Adrenal gland (tissue), 12 donors: ENCODE measurements around the gene SMNDC1. TPM values are rescaled to one million over a fixed set of nuclear protein-coding genes. Genes with fewer than 3 reads are reported as not detected.

Source experiments
- DNase-seq, 7 donors: peaks; one replicate each; pipeline ENCODE4 v3.0.0-alpha.2; 2019 to 2020
- H3K27ac ChIP-seq, 5 donors: fragments of 200-600 bp; sonication (generic) in 4 of 5; 1 replicate in 3 of 5; 2 replicates in 2 of 5; pipeline versions ENCODE4 v1.5.1 to v1.8.0; 2016 to 2020; ENCODE audit warnings: mild to moderate bottlenecking in 1 of 5
- H3K27me3 ChIP-seq: fragments of 200-600 bp; 2 replicates; pipeline ENCODE4 v1.8.0; 2021
- H3K36me3 ChIP-seq, 2 donors: fragments of 200-600 bp; replicated peaks in 1 of 2; 1 replicate in 1 of 2; 2 replicates in 1 of 2; pipeline versions ENCODE4 v1.5.1 to v1.8.0; 2018 to 2022
- H3K4me1 ChIP-seq, 2 donors: fragments of 200-600 bp; replicated peaks in 1 of 2; 1 replicate in 1 of 2; 2 replicates in 1 of 2; pipeline versions ENCODE4 v1.5.1 to v1.8.0; 2018 to 2021
- H3K4me3 ChIP-seq, 4 donors: fragments of 200-600 bp; sonication (generic) in 3 of 4; one replicate each; pipeline ENCODE4 v1.5.1; 2016 to 2018
- H3K9me3 ChIP-seq, 3 donors: fragments of 200-600 bp; sonication (generic) in 1 of 3; replicated peaks in 1 of 3; 1 replicate in 2 of 3; 2 replicates in 1 of 3; pipeline versions ENCODE4 v1.5.1 to v1.8.0; 2016 to 2021
- CTCF ChIP-seq, 6 experiments: fragments of 450-650 bp in 4 of 6; fragments of 200-600 bp in 2 of 6; sonication (generic) in 1 of 6; IDR thresholded peaks; 1 replicate in 5 of 6; 2 replicates in 1 of 6; pipeline versions ENCODE4 v1.5.1 to v1.8.0; 2016 to 2021; ENCODE audit warnings: antibody characterized with exemption in 6 of 6, mild to moderate bottlenecking in 2 of 6, moderate library complexity in 1 of 6
- POLR2A ChIP-seq, 2 donors: fragments of 450-650 bp; IDR thresholded peaks; one replicate each; pipeline ENCODE4 v1.6.1; 2017; ENCODE audit warnings: antibody characterized with exemption in 2 of 2, mild to moderate bottlenecking in 2 of 2, moderate library complexity in 1 of 2
- WGBS, 4 donors: extraction: QIAGEN DNeasy Blood & Tissue Kit in 2 of 4; methylation state at CpG; one replicate each; pipeline versions ENCODE4 v1.1.5 to v1.1.7; 2013 to 2017; 5-methylcytosine and 5-hydroxymethylcytosine counted together
- intact Hi-C, 2 donors: fragments of 100-400 bp; cut with DNase I; formaldehyde crosslinking; loops; one replicate each; pipeline versions ENCODE4 v1.14.1 to v1.15.0; 2022 to 2023
- polyA plus RNA-seq, 3 donors: library from polyadenylated mRNA; stranded (reverse); fragments of 200-250 nt in 2 of 3; fragments of 350-450 nt in 1 of 3; fragmentation: Illumina TruSeq in 1 of 3; extraction: RNeasy Lipid Tissue Mini Kit (QIAGEN cat#74804) in 1 of 3; gene quantifications; one replicate each; pipeline ENCODE4 v1.2.3, GENCODE V29; 2013 to 2014
- total RNA-seq, 9 donors: library from RNA; depleted of rRNA in 4 of 9; stranded (reverse); fragments of >200 nt in 4 of 9; fragments of 120-200 nt in 1 of 9; fragmentation: NEBNext Ultra II Directional in 1 of 9; extraction: Animal tissue kit (Norgen Biotek cat#: 25700) in 1 of 9; gene quantifications; one replicate each; pipeline versions ENCODE4 v1.1.0 to v1.2.4, GENCODE V29; 2013 to 2023
- donor health status: healthy with polysubstance abuse.
- donor health status: Bipolar disorder and iron deficiency.
- donor health status: DM: yes; HTN: yes; CAD: no.
- donor health status: DM: no; HTN: no; CAD: no.
- donor health status: DM: no; HTN: no; CAD: no.
- donor health status: DM: yes; HTN: yes; CAD: no.

Gene SMNDC1
- total and polyA plus RNA-seq, 12 donors = 3.7 to 34.4 (median 9.9) TPM

- WGBS, 4 donors = 86 to 96% (median 90%) methylated on average over 1 of the region's 1 CpG
- Histone ChIP-seq H3K9me3 (no peaks in the 10 kb centered on the region), H3K36me3 (peaks cover 0 to 4% of the 10 kb centered on the region in 2 donors), H3K27me3 (no peaks in the 10 kb centered on the region), H3K27ac (no peak overlapping the region), H3K4me1 (peaks cover 19% of the 10 kb centered on the region in 2 donors), H3K4me3 (no peak overlapping the region)
- DNase-seq = no peak
- no peak for TF ChIP-seq POLR2A (IDR thresholded peaks at IDR 0.05)
- no peak for TF ChIP-seq CTCF (IDR thresholded peaks at IDR 0.05)
- intact Hi-C loops = no loop called here
These were observed 62.2 kb downstream of the SMNDC1 start for GRCh38 chr10:110242511-110242910.

GRCh38 chr10:110241841-110242240 lies 62.9 kb downstream of the SMNDC1 start:
- DNase-seq = no peak
- Histone ChIP-seq H3K27me3 (no peaks in the 10 kb centered on the region), H3K9me3 (no peaks in the 10 kb centered on the region), H3K27ac (no peak overlapping the region), H3K36me3 (peaks cover 0 to 4% of the 10 kb centered on the region in 2 donors), H3K4me1 (peaks cover 18 to 19% of the 10 kb centered on the region in 2 donors), H3K4me3 (no peak overlapping the region)
- WGBS, 4 donors = 61 to 89% (median 80%) methylated on average over 2 of the region's 2 CpGs
- TF ChIP-seq POLR2A (IDR thresholded peaks at IDR 0.05) = no peak
- no peak for TF ChIP-seq CTCF (IDR thresholded peaks at IDR 0.05)
- intact Hi-C loops = no loop called here

GRCh38 chr10:110241407-110241806 lies 63.3 kb downstream of the SMNDC1 start:
- intact Hi-C loops = no loop called here
- whole genome bisulfite sequencing, 4 donors = 56 to 73% (median 60%) methylated on average over 3 of the region's 3 CpGs
- Histone ChIP-seq H3K9me3 (no peaks in the 10 kb centered on the region), H3K4me1 (peaks cover 14 to 19% of the 10 kb centered on the region in 2 donors), H3K27ac (peak overlapping the region in 1 of 5 donors; percentile 6), H3K4me3 (no peak overlapping the region), H3K27me3 (no peaks in the 10 kb centered on the region), H3K36me3 (peaks cover 0 to under 1% of the 10 kb centered on the region in 2 donors)
- no peak for DNase-seq
- TF ChIP-seq CTCF (IDR thresholded peaks at IDR 0.05) (no peak), POLR2A (IDR thresholded peaks at IDR 0.05) (no peak)

Other genes with a start within 250 kb of the SMNDC1 start
- gene MXI1, start 97.3 kb downstream of the SMNDC1 start, total RNA-seq = 10 to 100 TPM; 21.4 to 69.8 (median 43.5) TPM
- 10 to 100 TPM; 22.6 to 33.8 (median 29.4) TPM for gene MXI1, start 97.3 kb downstream of the SMNDC1 start, polyA plus RNA-seq
- gene DUSP5, start 193.0 kb upstream of the SMNDC1 start, total RNA-seq = 10 to 100 TPM; 12.4 to 61.7 (median 17.6) TPM
- gene DUSP5, start 193.0 kb upstream of the SMNDC1 start, polyA plus RNA-seq = 10 to 100 TPM; 11.7 to 33.7 (median 17.2) TPM